ENCODE results near the gene LENG1. TPM values are rescaled to one million over a fixed set of nuclear protein-coding genes. Genes with fewer than 3 reads are reported as not detected.

Gene LENG1
- total and polyA plus RNA-seq, 9 of the 15 experiments (the other 6 are each of a cell fraction or from before 2014, with no cell fraction given) = 0.30 to 10.5 (median 4.7) TPM

DNA sequence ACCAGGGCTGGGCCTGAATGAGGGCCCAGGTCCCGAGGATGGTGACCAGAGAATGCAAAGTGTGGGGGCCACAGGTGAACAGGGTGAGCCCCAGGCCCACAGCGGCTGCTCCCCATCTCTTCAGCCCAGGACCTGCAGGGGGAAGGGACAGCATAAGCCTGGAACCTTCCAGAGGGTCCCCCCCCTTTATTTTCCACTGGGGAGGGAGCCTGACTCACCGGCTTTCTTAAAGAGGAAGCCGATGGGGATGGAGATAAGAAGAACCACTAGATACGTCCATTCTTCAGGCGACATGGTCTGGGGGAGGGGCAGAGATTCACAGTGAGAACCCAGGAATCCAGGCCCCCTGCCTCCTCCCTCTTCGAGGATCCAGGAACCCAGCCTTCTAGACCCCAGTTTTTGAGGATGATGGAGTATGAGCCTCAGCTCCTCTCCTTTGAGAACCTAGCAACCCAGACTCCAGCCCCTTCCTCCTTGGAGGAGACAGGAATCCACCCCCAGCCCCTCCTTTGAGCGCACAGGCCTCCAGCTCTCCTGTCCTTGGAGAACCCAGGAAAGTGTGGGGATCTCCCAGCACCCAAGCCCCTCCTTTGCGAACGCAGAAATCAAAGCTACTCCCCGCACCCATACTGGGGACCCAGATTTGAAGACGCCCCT is 28.8 kb upstream of the LENG1 start (continued):
- TF ChIP-seq MECOM (CRISPR knock-in tag; IDR thresholded peaks at IDR 0.05) (no peak), ZNF23 (CRISPR knock-in tag; IDR thresholded peaks at IDR 0.05) (no peak), ZNF507 (tag; conservative IDR thresholded peaks at IDR 0.05) (no peak), POU5F1 (IDR thresholded peaks at IDR 0.05; ENCODE audit: borderline replicate concordance, low read depth, low read length, partially characterized antibody) (no peak), RFX5 (IDR thresholded peaks at IDR 0.05; ENCODE audit: low read depth, low read length) (no peak), SRF (CRISPR knock-in tag; IDR thresholded peaks at IDR 0.05) (no peak), ZNF778 (CRISPR knock-in tag; IDR thresholded peaks at IDR 0.05) (no peak), TCF3 (CRISPR knock-in tag; IDR thresholded peaks at IDR 0.05) (no peak), WHSC1 (IDR thresholded peaks at IDR 0.05; ENCODE audit: low read length) (no peak), PCBP2 (IDR thresholded peaks at IDR 0.05; ENCODE audit: low read depth, low read length, poor library complexity, severe bottlenecking) (no peak), ILK (tag; IDR thresholded peaks at IDR 0.05; ENCODE audit: borderline replicate concordance, low read depth) (no peak), ELF2 (CRISPR knock-in tag; IDR thresholded peaks at IDR 0.05) (no peak), ZNF57 (CRISPR knock-in tag; IDR thresholded peaks at IDR 0.05) (no peak), ZNF146 (CRISPR knock-in tag; IDR thresholded peaks at IDR 0.05; ENCODE audit: unreplicated experiment) (no peak), ZNF354B (CRISPR knock-in tag; IDR thresholded peaks at IDR 0.05) (no peak), ELF1 (tag; IDR thresholded peaks at IDR 0.05) (no peak), CXXC5 (CRISPR knock-in tag; IDR thresholded peaks at IDR 0.05) (peak; percentile 65), MAFF (IDR thresholded peaks at IDR 0.05; ENCODE audit: low read length) (no peak), JUND (IDR thresholded peaks at IDR 0.05; ENCODE audit: borderline replicate concordance, low read depth, low read length) (peak; percentile 95), JUND (tag; IDR thresholded peaks at IDR 0.05; ENCODE audit: borderline replicate concordance, low read depth, low read length) (peak; percentile 91; the same call in 2 of the 3 replicates), ZNF133 (CRISPR knock-in tag; IDR thresholded peaks at IDR 0.05) (no peak), TGIF2 (CRISPR knock-in tag; IDR thresholded peaks at IDR 0.05) (no peak), HMG20A (CRISPR knock-in tag; conservative IDR thresholded peaks at IDR 0.05) (no peak), LCOR (CRISPR knock-in tag; IDR thresholded peaks at IDR 0.05) (no peak), RBM17 (IDR thresholded peaks at IDR 0.05; ENCODE audit: borderline replicate concordance, low read depth, low read length) (no peak), FOXJ3 (CRISPR knock-in tag; IDR thresholded peaks at IDR 0.05) (no peak), HCFC1 (IDR thresholded peaks at IDR 0.05; ENCODE audit: low read depth, low read length) (no peak)
- TF ChIP-seq, protein P1, sequence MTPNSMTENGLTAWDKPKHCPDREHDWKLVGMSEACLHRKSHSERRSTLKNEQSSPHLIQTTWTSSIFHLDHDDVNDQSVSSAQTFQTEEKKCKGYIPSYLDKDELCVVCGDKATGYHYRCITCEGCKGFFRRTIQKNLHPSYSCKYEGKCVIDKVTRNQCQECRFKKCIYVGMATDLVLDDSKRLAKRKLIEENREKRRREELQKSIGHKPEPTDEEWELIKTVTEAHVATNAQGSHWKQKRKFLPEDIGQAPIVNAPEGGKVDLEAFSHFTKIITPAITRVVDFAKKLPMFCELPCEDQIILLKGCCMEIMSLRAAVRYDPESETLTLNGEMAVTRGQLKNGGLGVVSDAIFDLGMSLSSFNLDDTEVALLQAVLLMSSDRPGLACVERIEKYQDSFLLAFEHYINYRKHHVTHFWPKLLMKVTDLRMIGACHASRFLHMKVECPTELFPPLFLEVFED (CRISPR knock-in tag; conservative IDR thresholded peaks at IDR 0.05) = no peak
- TF ChIP-seq, protein P2, sequence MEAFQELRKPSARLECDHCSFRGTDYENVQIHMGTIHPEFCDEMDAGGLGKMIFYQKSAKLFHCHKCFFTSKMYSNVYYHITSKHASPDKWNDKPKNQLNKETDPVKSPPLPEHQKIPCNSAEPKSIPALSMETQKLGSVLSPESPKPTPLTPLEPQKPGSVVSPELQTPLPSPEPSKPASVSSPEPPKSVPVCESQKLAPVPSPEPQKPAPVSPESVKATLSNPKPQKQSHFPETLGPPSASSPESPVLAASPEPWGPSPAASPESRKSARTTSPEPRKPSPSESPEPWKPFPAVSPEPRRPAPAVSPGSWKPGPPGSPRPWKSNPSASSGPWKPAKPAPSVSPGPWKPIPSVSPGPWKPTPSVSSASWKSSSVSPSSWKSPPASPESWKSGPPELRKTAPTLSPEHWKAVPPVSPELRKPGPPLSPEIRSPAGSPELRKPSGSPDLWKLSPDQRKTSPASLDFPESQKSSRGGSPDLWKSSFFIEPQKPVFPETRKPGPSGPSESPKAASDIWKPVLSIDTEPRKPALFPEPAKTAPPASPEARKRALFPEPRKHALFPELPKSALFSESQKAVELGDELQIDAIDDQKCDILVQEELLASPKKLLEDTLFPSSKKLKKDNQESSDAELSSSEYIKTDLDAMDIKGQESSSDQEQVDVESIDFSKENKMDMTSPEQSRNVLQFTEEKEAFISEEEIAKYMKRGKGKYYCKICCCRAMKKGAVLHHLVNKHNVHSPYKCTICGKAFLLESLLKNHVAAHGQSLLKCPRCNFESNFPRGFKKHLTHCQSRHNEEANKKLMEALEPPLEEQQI (IDR thresholded peaks at IDR 0.05) = no peak

Data from K562 (cell line).